GM23338 (cell line): ENCODE measurements around the gene ADAMTS15. TPM values are rescaled to one million over a fixed set of nuclear protein-coding genes. Genes with fewer than 3 reads are reported as not detected.

ENCODE experiments used
- ATAC-seq: fragments of 200-7000 bp; cut with Tn5 transposase; 3 replicates; pipeline ENCODE4 v1.9.1; 2020
- DNase-seq: peaks from one replicate; pipeline ENCODE4 v3.0.0-alpha.2; 2015; ENCODE audit warnings: low spot score
- H2AFZ ChIP-seq: fragments of 200-600 bp; sonication (generic); 2 replicates; pipeline ENCODE4 v1.8.0; 2016; ENCODE audit warnings: antibody characterized with exemption, mild to moderate bottlenecking, moderate library complexity
- H3F3A ChIP-seq: fragments of 200-600 bp; sonication (generic); replicated peaks from 2 replicates; pipeline ENCODE4 v1.8.0; 2017; ENCODE audit warnings: antibody characterized with exemption, mixed run types, low read depth
- H3K27ac ChIP-seq: fragments of 200-600 bp; sonication (generic); 2 replicates; pipeline ENCODE4 v1.6.1; 2016; ENCODE audit warnings: low read depth
- H3K27me3 ChIP-seq: fragments of 200-600 bp; sonication (generic); 2 replicates; pipeline ENCODE4 v1.8.0; 2016; ENCODE audit warnings: mild to moderate bottlenecking, mixed run types, moderate library complexity; ENCODE audit not compliant: insufficient read depth
- H3K36me3 ChIP-seq: fragments of 200-600 bp; sonication (generic); 2 replicates; pipeline ENCODE4 v1.8.0; 2016; ENCODE audit warnings: mild to moderate bottlenecking; ENCODE audit not compliant: insufficient read depth
- H3K4me1 ChIP-seq: fragments of 200-600 bp; sonication (generic); 2 replicates; pipeline ENCODE4 v1.8.0; 2016; ENCODE audit warnings: mild to moderate bottlenecking, moderate library complexity; ENCODE audit not compliant: insufficient read depth
- H3K4me2 ChIP-seq: fragments of 200-600 bp; sonication (generic); 2 replicates; pipeline ENCODE4 v1.7.1; 2017; ENCODE audit warnings: mixed run types
- H3K4me3 ChIP-seq: fragments of 200-600 bp; sonication (generic); 2 replicates; pipeline ENCODE4 v1.6.1; 2016; ENCODE audit warnings: mixed run types
- H3K79me2 ChIP-seq: fragments of 200-600 bp; sonication (generic); replicated peaks from 2 replicates; pipeline ENCODE4 v1.8.0; 2017; ENCODE audit warnings: mild to moderate bottlenecking; ENCODE audit not compliant: insufficient read depth
- H3K9me2 ChIP-seq: fragments of 200-600 bp; sonication (generic); 2 replicates; pipeline ENCODE4 v1.8.0; 2017; ENCODE audit not compliant: insufficient read depth
- H4K20me1 ChIP-seq: fragments of 200-600 bp; sonication (generic); replicated peaks from 2 replicates; pipeline ENCODE4 v1.8.0; 2017; ENCODE audit warnings: mild to moderate bottlenecking; ENCODE audit not compliant: insufficient read depth
- H3K27ac Mint-ChIP-seq: 2 replicates; pipeline ENCODE4 v1.8.0; 2020; ENCODE audit warnings: inconsistent platforms, mild to moderate bottlenecking, moderate library complexity, mixed read lengths
- H3K27me3 Mint-ChIP-seq: 3 replicates; pipeline ENCODE4 v1.8.0; 2022; ENCODE audit warnings: low read depth, mild to moderate bottlenecking, moderate library complexity, mixed read lengths, inconsistent platforms; ENCODE audit not compliant: insufficient read depth, poor library complexity
- H3K36me3 Mint-ChIP-seq: 3 replicates; pipeline ENCODE4 v1.8.0; 2021; ENCODE audit warnings: low read depth, mild to moderate bottlenecking, inconsistent platforms, moderate library complexity, mixed read lengths
- H3K4me1 Mint-ChIP-seq: 3 replicates; pipeline ENCODE4 v1.8.0; 2020; ENCODE audit warnings: mild to moderate bottlenecking, inconsistent platforms, mixed read lengths
- H3K4me3 Mint-ChIP-seq: 3 replicates; pipeline ENCODE4 v1.8.0; 2021; ENCODE audit warnings: moderate library complexity, mild to moderate bottlenecking, inconsistent platforms, mixed read lengths
- H3K9me3 Mint-ChIP-seq: 3 replicates; pipeline ENCODE4 v1.8.0; 2020; ENCODE audit warnings: moderate library complexity, mild to moderate bottlenecking, inconsistent platforms, mixed read lengths
- CREB1 ChIP-seq: fragments of 250-450 bp; sonication (Bioruptor Pico); IDR thresholded peaks from 2 replicates; pipeline ENCODE4 v1.5.0; 2020; ENCODE audit warnings: low read depth, mild to moderate bottlenecking, moderate library complexity
- CTCF ChIP-seq, 2 experiments: fragments of 200-600 bp in 1 of 2; sonication (generic) in 1 of 2; conservative IDR thresholded peaks; 2 replicates each; pipeline versions ENCODE4 v1.5.1 to v1.6.1; 2016 to 2017; ENCODE audit warnings: antibody characterized with exemption in 2 of 2, low read depth in 2 of 2, mild to moderate bottlenecking in 2 of 2, moderate library complexity in 1 of 2
- EZH2 ChIP-seq: fragments of 200-600 bp; sonication (generic); IDR thresholded peaks from one replicate; pipeline ENCODE4 v1.8.0; 2017; ENCODE audit warnings: antibody characterized with exemption, mild to moderate bottlenecking, low read depth; ENCODE audit not compliant: unreplicated experiment
- EZH2phosphoT487 ChIP-seq: fragments of 200-600 bp; sonication (generic); IDR thresholded peaks from one replicate; pipeline ENCODE4 v1.8.1; 2018; ENCODE audit warnings: antibody characterized with exemption; ENCODE audit not compliant: unreplicated experiment
- JUNB ChIP-seq: IDR thresholded peaks from one replicate; pipeline ENCODE4 v1.6.1; 2016; ENCODE audit warnings: antibody characterized with exemption; ENCODE audit not compliant: unreplicated experiment
- POLR2AphosphoS5 ChIP-seq: IDR thresholded peaks from 2 replicates; pipeline ENCODE4 v1.6.1; 2016; ENCODE audit warnings: antibody characterized with exemption, low read depth
- STAT1 ChIP-seq: IDR thresholded peaks from one replicate; pipeline ENCODE4 v1.6.1; 2016; ENCODE audit warnings: antibody characterized with exemption; ENCODE audit not compliant: unreplicated experiment
- ZNF114 ChIP-seq: fragments of 250-450 bp; sonication (Bioruptor Pico); IDR thresholded peaks from 2 replicates; pipeline ENCODE4 v1.5.0; 2020; ENCODE audit warnings: mild to moderate bottlenecking, moderate library complexity
- polyA plus RNA-seq: library from polyadenylated mRNA; unstranded; fragments of >200 nt; fragmentation: Nextera tagmentation; extraction: Ambion mirVana; gene quantifications from 2 replicates; pipeline ENCODE4 v1.2.1, GENCODE V29; 2016
- total RNA-seq: library from RNA; depleted of rRNA; stranded (reverse); fragments of >200 nt; shearing (Covaris generic); gene quantifications from 2 replicates; pipeline ENCODE4 v1.2.3, GENCODE V29; 2014

ADAMTS15 gene
- total and polyA plus RNA-seq, 2 experiments from 2014 or later = 0.42 to 5.6 TPM

- Histone ChIP-seq H3K27me3 (peaks cover 8% of the 10 kb centered on the region), H2AFZ (no peak overlapping the region), H3F3A (no peaks in the 10 kb centered on the region), H3K27ac (no peak overlapping the region), H3K4me1 (peaks cover 3% of the 10 kb centered on the region; the same call in 1 of the 2 replicates), H3K9me2 (no peaks in the 10 kb centered on the region; the same call in 1 of the 2 replicates), H4K20me1 (no peaks in the 10 kb centered on the region), H3K4me3 (no peak overlapping the region), H3K36me3 (no peaks in the 10 kb centered on the region; the same call in 1 of the 2 replicates), H3K79me2 (no peaks in the 10 kb centered on the region), H3K4me2 (no peak overlapping the region)
- no peak for ATAC-seq
- Mint-ChIP-seq H3K27me3 (peaks cover 21% of the 10 kb centered on the region), H3K36me3 (peaks cover 36% of the 10 kb centered on the region), H3K4me3 (no peak overlapping the region), H3K27ac (no peak overlapping the region), H3K9me3 (no peaks in the 10 kb centered on the region), H3K4me1 (peaks cover 20% of the 10 kb centered on the region)
- no peak for TF ChIP-seq STAT1
- DNase-seq = no peak
Measured at GRCh38 chr11:130421697-130422096, 26.7 kb upstream of the ADAMTS15 start.

GRCh38 chr11:130422251-130422995 is 26.0 kb upstream of the ADAMTS15 start:
- DNase-seq (no peak), ATAC-seq (no peak)
- H3K27me3 ChIP-seq = peaks cover 16% of the 10 kb centered on the region
- peaks cover 9% of the 10 kb centered on the region; the same call in 1 of the 2 replicates for H3K4me1 ChIP-seq
- Mint-ChIP-seq H3K4me1 (peaks cover 27% of the 10 kb centered on the region), H3K27me3 (peaks cover 28% of the 10 kb centered on the region), H3K9me3 (no peaks in the 10 kb centered on the region), H3K4me3 (no peak overlapping the region), H3K36me3 (peaks cover 35% of the 10 kb centered on the region), H3K27ac (no peak overlapping the region)
- H3K36me3 ChIP-seq = no peaks in the 10 kb centered on the region; the same call in 1 of the 2 replicates
- H3K79me2 ChIP-seq = no peaks in the 10 kb centered on the region
- TF ChIP-seq EZH2phosphoT487 = no peak
- no peak for TF ChIP-seq JUNB
- TF ChIP-seq CTCF (conservative IDR thresholded peaks at IDR 0.05; ENCODE audit: low read depth in 2 of 2) = no peak
- no peak for TF ChIP-seq EZH2
- TF ChIP-seq POLR2AphosphoS5 = no peak
- TF ChIP-seq CREB1 (CRISPR knock-in tag) = no peak
- no peak for TF ChIP-seq ZNF114 (CRISPR knock-in tag)
- H3K4me3 ChIP-seq = no peak overlapping the region
- H3K9me2 ChIP-seq = no peaks in the 10 kb centered on the region; the same call in 1 of the 2 replicates
- no peak overlapping the region for H3K27ac ChIP-seq
- no peak overlapping the region for H3K4me2 ChIP-seq
- H4K20me1 ChIP-seq = no peaks in the 10 kb centered on the region
- H2AFZ ChIP-seq = no peak overlapping the region
- H3F3A ChIP-seq = no peaks in the 10 kb centered on the region
